HFF-Myc (cell line): Measurements from ENCODE around the gene TRIM14.
A peak's percentile ranks its signal among the peaks of the same experiment; 100 is the strongest.

Experiments used
- DNase-seq: peaks from one replicate; pipeline ENCODE4 v3.0.0-alpha.2; 2011; ENCODE audit warnings: low read depth; ENCODE audit errors: extremely low read depth
- H3K4me3 ChIP-seq: replicated peaks from 2 replicates; pipeline ENCODE4 v1.5.1; 2011; ENCODE audit warnings: low read depth, mild to moderate bottlenecking, control low read depth, low read length
- CTCF ChIP-seq: IDR thresholded peaks from 2 replicates; pipeline ENCODE4 v1.5.1; 2012; ENCODE audit warnings: mild to moderate bottlenecking, low read depth, low read length, control low read depth; ENCODE audit errors: missing control alignments

The TRIM14 gene

GRCh38 chr9:98045234-98046179 lies 73.5 kb downstream of the TRIM14 start:
- TF ChIP-seq CTCF = no peak
- no peak for DNase-seq
- peak overlapping the region; percentile 16; the same call in 1 of the 2 replicates for H3K4me3 ChIP-seq

- no peak for TF ChIP-seq CTCF
- no peak for DNase-seq
- no peak overlapping the region for H3K4me3 ChIP-seq
Measured at GRCh38 chr9:98043915-98044314, 75.1 kb downstream of the TRIM14 start.

GRCh38 chr9:98040212-98040611 lies 78.8 kb downstream of the TRIM14 start:
- no peak for TF ChIP-seq CTCF
- no peak for DNase-seq
- no peak overlapping the region for H3K4me3 ChIP-seq

GRCh38 chr9:98039607-98040017 lies 79.4 kb downstream of the TRIM14 start:
- no peak for TF ChIP-seq CTCF
- no peak for DNase-seq
- no peak overlapping the region for H3K4me3 ChIP-seq

GRCh38 chr9:98038958-98039357 lies 80.1 kb downstream of the TRIM14 start:
- no peak for DNase-seq
- TF ChIP-seq CTCF = no peak
- H3K4me3 ChIP-seq = no peak overlapping the region

GRCh38 chr9:98037357-98037756 lies 81.7 kb downstream of the TRIM14 start:
- no peak for DNase-seq
- H3K4me3 ChIP-seq = no peak overlapping the region
- no peak for TF ChIP-seq CTCF
